ENCODE results near the gene NCSTN. TPM values are rescaled to one million over a fixed set of nuclear protein-coding genes. Genes with fewer than 3 reads are reported as not detected.

NCSTN gene
- total RNA-seq, 2 experiments from 2014 or later = 54.9 to 56.6 TPM

GRCh38 chr1:160353223-160353622 lies 10.0 kb downstream of the NCSTN start:
- no peak overlapping the region for H3K4me3 ChIP-seq (ENCODE audit: low read length)
- no peaks in the 10 kb centered on the region for H3K9me3 ChIP-seq (ENCODE audit: control insufficient read depth in 1 of 2, insufficient read depth in 1 of 2, low read length in 2 of 2)
- no peak overlapping the region for H3K27ac ChIP-seq (ENCODE audit: low read depth in 1 of 2, low read length in 2 of 2)
- ATAC-seq (ENCODE audit: poor library complexity) (no peak), DNase-seq (no peak)
- no peaks in the 10 kb centered on the region for H3K27me3 ChIP-seq (ENCODE audit: control insufficient read depth in 1 of 2, insufficient read depth in 2 of 2, low read length in 2 of 2)
- CTCF ChIA-PET = no interaction called here
- H3K4me3 Mint-ChIP-seq = no peak overlapping the region
- H3K9me3 Mint-ChIP-seq = no peaks in the 10 kb centered on the region
- POLR2A ChIA-PET = interaction anchor here (0.6 kb wide), 1 partner anchor 415 kb away, joined by 3 read pairs; no protein-coding TSS in a partner anchor
- peaks cover 98% of the 10 kb centered on the region for H3K36me3 Mint-ChIP-seq (ENCODE audit: low read depth)
- peaks cover 3% of the 10 kb centered on the region for H3K4me1 Mint-ChIP-seq (ENCODE audit: low read depth)
- no peak overlapping the region for H3K27ac Mint-ChIP-seq
- intact Hi-C loops (cut with DNase I, micrococcal nuclease) = no loop called here
- H3K4me1 ChIP-seq (ENCODE audit: insufficient read depth, low read length) = no peaks in the 10 kb centered on the region
- H3K36me3 ChIP-seq (ENCODE audit: insufficient read depth, low read length) = peaks cover 99% of the 10 kb centered on the region
- TF ChIP-seq, protein P1, sequence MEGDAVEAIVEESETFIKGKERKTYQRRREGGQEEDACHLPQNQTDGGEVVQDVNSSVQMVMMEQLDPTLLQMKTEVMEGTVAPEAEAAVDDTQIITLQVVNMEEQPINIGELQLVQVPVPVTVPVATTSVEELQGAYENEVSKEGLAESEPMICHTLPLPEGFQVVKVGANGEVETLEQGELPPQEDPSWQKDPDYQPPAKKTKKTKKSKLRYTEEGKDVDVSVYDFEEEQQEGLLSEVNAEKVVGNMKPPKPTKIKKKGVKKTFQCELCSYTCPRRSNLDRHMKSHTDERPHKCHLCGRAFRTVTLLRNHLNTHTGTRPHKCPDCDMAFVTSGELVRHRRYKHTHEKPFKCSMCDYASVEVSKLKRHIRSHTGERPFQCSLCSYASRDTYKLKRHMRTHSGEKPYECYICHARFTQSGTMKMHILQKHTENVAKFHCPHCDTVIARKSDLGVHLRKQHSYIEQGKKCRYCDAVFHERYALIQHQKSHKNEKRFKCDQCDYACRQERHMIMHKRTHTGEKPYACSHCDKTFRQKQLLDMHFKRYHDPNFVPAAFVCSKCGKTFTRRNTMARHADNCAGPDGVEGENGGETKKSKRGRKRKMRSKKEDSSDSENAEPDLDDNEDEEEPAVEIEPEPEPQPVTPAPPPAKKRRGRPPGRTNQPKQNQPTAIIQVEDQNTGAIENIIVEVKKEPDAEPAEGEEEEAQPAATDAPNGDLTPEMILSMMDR (IDR thresholded peaks at IDR 0.05) = no peak
- no peaks in the 10 kb centered on the region for H3K27me3 Mint-ChIP-seq

- Mint-ChIP-seq H3K4me1 (ENCODE audit: low read depth) (peaks cover 3% of the 10 kb centered on the region), H3K4me3 (no peak overlapping the region), H3K27ac (no peak overlapping the region), H3K36me3 (ENCODE audit: low read depth) (peaks cover 98% of the 10 kb centered on the region), H3K27me3 (no peaks in the 10 kb centered on the region), H3K9me3 (no peaks in the 10 kb centered on the region)
- TF ChIP-seq, protein P1 (IDR thresholded peaks at IDR 0.05) = peak; percentile 27
- H3K4me1 ChIP-seq (ENCODE audit: insufficient read depth, low read length) = no peaks in the 10 kb centered on the region
- intact Hi-C loops (cut with DNase I, micrococcal nuclease) = loop anchor here in 1 of 2 experiments (1.0 kb wide), 1 partner anchor 253 kb away; no protein-coding TSS in a partner anchor
- peak in 3 of 14 experiments; percentile 21 to 48 (median 42) for DNase-seq
- POLR2A ChIA-PET = interaction anchor here (0.9 kb wide), 1 partner anchor 10 kb away, joined by 3 read pairs; no protein-coding TSS in a partner anchor
- H3K9me3 ChIP-seq (ENCODE audit: control insufficient read depth in 1 of 2, insufficient read depth in 1 of 2, low read length in 2 of 2) = no peaks in the 10 kb centered on the region
- no peak overlapping the region for H3K4me3 ChIP-seq (ENCODE audit: low read length)
- peaks cover 91% of the 10 kb centered on the region for H3K36me3 ChIP-seq (ENCODE audit: insufficient read depth, low read length)
- CTCF ChIA-PET = interaction anchor here (0.7 to 1.5 kb wide), 3 partner anchors 22 to 86 kb away, joined by 3 to 8 read pairs (median 3); no protein-coding TSS in a partner anchor
- H3K27me3 ChIP-seq (ENCODE audit: control insufficient read depth in 1 of 2, insufficient read depth in 2 of 2, low read length in 2 of 2) = no peaks in the 10 kb centered on the region
- peak; percentile 58 for ATAC-seq (ENCODE audit: poor library complexity)
- no peak overlapping the region for H3K27ac ChIP-seq (ENCODE audit: low read depth in 1 of 2, low read length in 2 of 2)
Measured at GRCh38 chr1:160354388-160354985, 11.3 kb downstream of the NCSTN start.

DNA sequence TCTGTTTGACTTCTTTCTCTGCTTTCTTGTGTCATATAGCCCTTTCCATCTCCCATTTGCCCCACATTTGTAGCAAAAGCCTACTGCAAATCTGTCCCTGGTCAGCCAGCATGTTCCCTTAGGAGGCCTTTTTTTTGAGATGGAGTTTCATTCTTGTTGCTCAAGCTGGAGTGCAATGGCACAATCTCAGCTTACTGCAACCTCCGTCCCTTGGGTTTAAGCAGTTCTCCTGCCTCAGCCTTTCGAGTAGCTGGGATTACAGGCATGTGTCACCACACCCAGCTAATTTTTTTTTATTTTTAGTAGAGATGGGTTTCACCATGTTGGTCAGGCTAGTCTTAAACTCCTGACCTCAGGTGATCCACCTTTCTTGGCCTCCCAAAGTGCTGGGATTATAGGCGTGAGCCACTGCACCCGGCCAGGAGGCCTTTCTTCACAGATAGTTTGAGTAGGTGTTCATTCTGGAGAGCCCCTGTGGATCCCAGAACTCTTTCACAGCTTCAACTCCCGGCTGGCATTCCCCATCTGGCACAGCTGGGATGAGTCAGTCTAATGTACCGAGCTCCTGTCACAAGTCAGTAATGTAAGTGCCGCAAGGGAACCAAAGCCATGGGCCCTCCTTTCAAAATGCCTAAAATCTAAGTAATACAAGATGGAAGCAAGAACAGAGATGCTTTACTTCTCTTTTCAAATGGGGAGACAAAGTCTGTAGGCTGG lies 14.3 kb downstream of the NCSTN start:
- H3K4me3 Mint-ChIP-seq = no peak overlapping the region
- peaks cover 85% of the 10 kb centered on the region for H3K36me3 Mint-ChIP-seq (ENCODE audit: low read depth)
- H3K27me3 Mint-ChIP-seq = no peaks in the 10 kb centered on the region
- H3K36me3 ChIP-seq (ENCODE audit: insufficient read depth, low read length) = peaks cover 72% of the 10 kb centered on the region
- CTCF ChIA-PET = no interaction called here
- H3K9me3 ChIP-seq (ENCODE audit: control insufficient read depth in 1 of 2, insufficient read depth in 1 of 2, low read length in 2 of 2) = no peaks in the 10 kb centered on the region
- intact Hi-C loops (cut with DNase I, micrococcal nuclease) = no loop called here
- H3K27ac ChIP-seq (ENCODE audit: low read depth in 1 of 2, low read length in 2 of 2) = no peak overlapping the region
- H3K27ac Mint-ChIP-seq = no peak overlapping the region
- ATAC-seq (ENCODE audit: poor library complexity) = no peak
- no peaks in the 10 kb centered on the region for H3K9me3 Mint-ChIP-seq
- no peak overlapping the region for H3K4me3 ChIP-seq (ENCODE audit: low read length)
- DNase-seq = no peak
- no peaks in the 10 kb centered on the region for H3K27me3 ChIP-seq (ENCODE audit: control insufficient read depth in 1 of 2, insufficient read depth in 2 of 2, low read length in 2 of 2)
- TF ChIP-seq, protein P1 (IDR thresholded peaks at IDR 0.05) = no peak
- POLR2A ChIA-PET = no interaction called here
- no peaks in the 10 kb centered on the region for H3K4me1 Mint-ChIP-seq (ENCODE audit: low read depth)
- no peaks in the 10 kb centered on the region for H3K4me1 ChIP-seq (ENCODE audit: insufficient read depth, low read length)

Data from CD4-positive, alpha-beta T cell (primary cell).